SK-N-SH treated with all-trans-retinoic acid at 6 μM for 48 hours (cell line): ENCODE measurements around the gene CYBC1.

Source experiments
- ATAC-seq: fragments of 200-7000 bp; cut with Tn5 transposase; 3 replicates; pipeline ENCODE4 v1.9.1; 2020; ENCODE audit warnings: mild to moderate bottlenecking, moderate library complexity
- ARNTL ChIP-seq: fragments of 450-650 bp; formaldehyde crosslinking; IDR thresholded peaks from 2 replicates; pipeline ENCODE4 v1.5.0; 2020; ENCODE audit warnings: low read depth, mild to moderate bottlenecking, moderate library complexity, borderline replicate concordance
- BACH2 ChIP-seq: fragments of 250-450 bp; sonication (Bioruptor Pico); IDR thresholded peaks from 2 replicates; pipeline ENCODE4 v1.9.0; 2021; ENCODE audit warnings: mild to moderate bottlenecking, borderline replicate concordance
- CREB5 ChIP-seq: fragments of 250-450 bp; sonication (Bioruptor Pico); IDR thresholded peaks from 2 replicates; pipeline ENCODE4 v1.5.1; 2020; ENCODE audit warnings: low read depth, mild to moderate bottlenecking, moderate library complexity
- CSDC2 ChIP-seq: fragments of 250-450 bp; sonication (Bioruptor Pico); IDR thresholded peaks from 2 replicates; pipeline ENCODE4 v1.5.0; 2020; ENCODE audit warnings: mild to moderate bottlenecking, moderate library complexity
- CSRNP3 ChIP-seq: fragments of 250-450 bp; sonication (Bioruptor Pico); IDR thresholded peaks from 2 replicates; pipeline ENCODE4 v1.5.1; 2021; ENCODE audit warnings: mild to moderate bottlenecking, moderate library complexity
- ESRRG ChIP-seq: fragments of 250-450 bp; sonication (Bioruptor Pico); IDR thresholded peaks from 2 replicates; pipeline ENCODE4 v1.6.1; 2021; ENCODE audit warnings: mild to moderate bottlenecking
- ISL1 ChIP-seq: fragments of 250-450 bp; sonication (Bioruptor Pico); IDR thresholded peaks from 2 replicates; pipeline ENCODE4 v2.1.2; 2022; ENCODE audit warnings: mild to moderate bottlenecking, moderate library complexity
- OSR1 ChIP-seq: fragments of 250-450 bp; sonication (Bioruptor Pico); IDR thresholded peaks from 2 replicates; pipeline ENCODE4 v1.8.0; 2022; ENCODE audit warnings: moderate library complexity, mild to moderate bottlenecking, inconsistent platforms
- PATZ1 ChIP-seq: fragments of 250-450 bp; sonication (Bioruptor Pico); IDR thresholded peaks from 2 replicates; pipeline ENCODE4 v1.8.0; 2020; ENCODE audit warnings: mild to moderate bottlenecking, moderate library complexity, borderline replicate concordance
- POU6F1 ChIP-seq: fragments of 250-450 bp; sonication (Bioruptor Pico); IDR thresholded peaks from 2 replicates; pipeline ENCODE4 v1.8.0; 2021; ENCODE audit warnings: low read depth, mild to moderate bottlenecking, moderate library complexity, borderline replicate concordance
- PPARA ChIP-seq: fragments of 250-450 bp; sonication (Bioruptor Pico); IDR thresholded peaks from 2 replicates; pipeline ENCODE4 v1.5.0; 2020; ENCODE audit warnings: mild to moderate bottlenecking, borderline replicate concordance
- RARB ChIP-seq: fragments of 250-450 bp; sonication (Bioruptor Pico); IDR thresholded peaks from 2 replicates; pipeline ENCODE4 v1.8.0; 2021; ENCODE audit warnings: mild to moderate bottlenecking, moderate library complexity
- SNAI2 ChIP-seq: fragments of 250-450 bp; sonication (Bioruptor Pico); IDR thresholded peaks from 2 replicates; pipeline ENCODE4 v1.5.0; 2020; ENCODE audit warnings: mild to moderate bottlenecking, moderate library complexity
- TCF4 ChIP-seq: fragments of 250-450 bp; sonication (Bioruptor Pico); IDR thresholded peaks from 2 replicates; pipeline ENCODE4 v1.8.0; 2021; ENCODE audit warnings: mild to moderate bottlenecking, moderate library complexity, borderline replicate concordance
- TOX ChIP-seq: fragments of 250-450 bp; sonication (Bioruptor Pico); IDR thresholded peaks from 2 replicates; pipeline ENCODE4 v1.8.0; 2021; ENCODE audit warnings: mild to moderate bottlenecking, moderate library complexity, borderline replicate concordance
- TSHZ2 ChIP-seq: fragments of 250-450 bp; sonication (Bioruptor Pico); IDR thresholded peaks from 2 replicates; pipeline ENCODE4 v1.5.0; 2020; ENCODE audit warnings: mild to moderate bottlenecking, moderate library complexity
- ZC3H10 ChIP-seq: fragments of 250-450 bp; sonication (Bioruptor Pico); IDR thresholded peaks from 2 replicates; pipeline ENCODE4 v1.5.1; 2021; ENCODE audit warnings: mild to moderate bottlenecking, moderate library complexity
- ZFP3 ChIP-seq: fragments of 250-450 bp; sonication (Bioruptor Pico); IDR thresholded peaks from 2 replicates; pipeline ENCODE4 v1.5.0; 2020; ENCODE audit warnings: mild to moderate bottlenecking, moderate library complexity
- ZNF565 ChIP-seq: fragments of 450-650 bp; formaldehyde crosslinking; conservative IDR thresholded peaks from 2 replicates; pipeline ENCODE4 v1.5.0; 2020; ENCODE audit warnings: low read depth, mild to moderate bottlenecking, moderate library complexity
- ZNF8 ChIP-seq: fragments of 450-650 bp; formaldehyde crosslinking; IDR thresholded peaks from 2 replicates; pipeline ENCODE4 v1.5.0; 2020; ENCODE audit warnings: mild to moderate bottlenecking, moderate library complexity

Gene CYBC1

GRCh38 chr17:82487910-82488309 is 37.4 kb upstream of the CYBC1 start:
- ATAC-seq = no peak
- TF ChIP-seq SNAI2 (no peak), ESRRG (CRISPR knock-in tag) (no peak), CREB5 (CRISPR knock-in tag) (no peak), ARNTL (CRISPR knock-in tag) (no peak), PATZ1 (CRISPR knock-in tag) (no peak), TSHZ2 (no peak), BACH2 (CRISPR knock-in tag) (no peak), TCF4 (CRISPR knock-in tag) (no peak), OSR1 (CRISPR knock-in tag) (no peak), ISL1 (CRISPR knock-in tag) (no peak), PPARA (CRISPR knock-in tag) (no peak), CSDC2 (CRISPR knock-in tag) (no peak), POU6F1 (CRISPR knock-in tag) (no peak)
- TF ChIP-seq, all 23 proteins: peak for 0

GRCh38 chr17:82486231-82487094 is 35.9 kb upstream of the CYBC1 start:
- TF ChIP-seq TSHZ2 = no peak
- no peak for TF ChIP-seq CSDC2 (CRISPR knock-in tag)
- TF ChIP-seq ESRRG (CRISPR knock-in tag) = no peak
- TF ChIP-seq ZC3H10 (CRISPR knock-in tag) = no peak
- no peak for TF ChIP-seq ISL1 (CRISPR knock-in tag)
- no peak for TF ChIP-seq ZFP3
- no peak for TF ChIP-seq PATZ1 (CRISPR knock-in tag)
- TF ChIP-seq TCF4 (CRISPR knock-in tag) = no peak
- no peak for TF ChIP-seq BACH2 (CRISPR knock-in tag)
- TF ChIP-seq PPARA (CRISPR knock-in tag) = no peak
- TF ChIP-seq TOX (CRISPR knock-in tag) = no peak
- no peak for TF ChIP-seq RARB (CRISPR knock-in tag)
- TF ChIP-seq CREB5 (CRISPR knock-in tag) = no peak
- TF ChIP-seq OSR1 (CRISPR knock-in tag) = no peak
- no peak for TF ChIP-seq CSRNP3 (CRISPR knock-in tag)
- no peak for TF ChIP-seq ZNF565 (CRISPR knock-in tag)
- no peak for TF ChIP-seq ZNF8 (CRISPR knock-in tag)
- no peak for ATAC-seq
